ENCODE measurements around the gene ZBTB39. TPM values are rescaled to one million over a fixed set of nuclear protein-coding genes. Genes with fewer than 3 reads are reported as not detected.
A peak's percentile ranks its signal among the peaks of the same experiment; 100 is the strongest.

Gene ZBTB39
- total RNA-seq, 1 experiment from 2014 or later, result 31.2 TPM

GRCh38 chr12:56991319-56992246 is 14.8 kb downstream of the ZBTB39 start:
- no peak overlapping the region for H2BK20ac ChIP-seq (ENCODE audit: low read depth, low read length, poor library complexity, severe bottlenecking)
- H3K4me3 Mint-ChIP-seq, result no peak overlapping the region

More at GRCh38 chr12:56991319-56992246, 14.8 kb downstream of the ZBTB39 start:
- Histone ChIP-seq H3K4me2 (ENCODE audit: insufficient read depth, insufficient read length, low read length) (no peak overlapping the region), H3K23me2 (ENCODE audit: insufficient read length, low read depth, low read length, poor library complexity, severe bottlenecking) (no peaks in the 10 kb centered on the region), H3K18ac (ENCODE audit: insufficient read length, low read depth, low read length) (no peak overlapping the region), H3K14ac (ENCODE audit: insufficient read depth, low read length) (no peak overlapping the region), H4K5ac (ENCODE audit: insufficient read length, low read depth, low read length) (no peak overlapping the region), H2BK12ac (ENCODE audit: insufficient read length, low read depth, low read length) (no peak overlapping the region), H3K23ac (ENCODE audit: insufficient read length, low read depth, low read length) (no peak overlapping the region), H2BK5ac (ENCODE audit: insufficient read length, low read length) (no peak overlapping the region), H4K8ac (replicated peaks; ENCODE audit: insufficient read length, low read depth, low read length) (no peak overlapping the region), H3K4ac (ENCODE audit: low read depth, low read length) (no peak overlapping the region), H2BK120ac (ENCODE audit: low read depth, low read length, poor library complexity, severe bottlenecking) (no peak overlapping the region), H3K9ac (ENCODE audit: extremely low read depth, insufficient read length, low read length) (no peak overlapping the region), H4K91ac (ENCODE audit: insufficient read length, low read depth, low read length) (no peak overlapping the region), H4K20me1 (ENCODE audit: control insufficient read depth, insufficient read depth, insufficient read length) (no peaks in the 10 kb centered on the region), H2AK5ac (ENCODE audit: insufficient read length, low read length) (no peak overlapping the region), H3K9me3 (ENCODE audit: control insufficient read depth, low read depth, low read length) (no peaks in the 10 kb centered on the region), H2AFZ (ENCODE audit: low read length) (no peak overlapping the region), H3K27ac (ENCODE audit: insufficient read length, low read depth, low read length) (no peak overlapping the region), H3K4me1 (ENCODE audit: insufficient read depth, low read length) (peaks cover 3% of the 10 kb centered on the region; the same call in 1 of the 2 replicates), H3T11ph (ENCODE audit: low read length) (no peak overlapping the region), H2BK15ac (ENCODE audit: low read depth, low read length) (no peak overlapping the region), H3K79me2 (ENCODE audit: insufficient read depth, low read length) (no peaks in the 10 kb centered on the region), H3K27me3 (ENCODE audit: insufficient read depth, low read length) (no peaks in the 10 kb centered on the region), H3K79me1 (ENCODE audit: insufficient read depth, low read depth, low read length, poor library complexity, severe bottlenecking) (no peaks in the 10 kb centered on the region), H3K56ac (ENCODE audit: insufficient read length, low read depth, low read length) (no peak overlapping the region)
- TF ChIP-seq, protein P1, sequence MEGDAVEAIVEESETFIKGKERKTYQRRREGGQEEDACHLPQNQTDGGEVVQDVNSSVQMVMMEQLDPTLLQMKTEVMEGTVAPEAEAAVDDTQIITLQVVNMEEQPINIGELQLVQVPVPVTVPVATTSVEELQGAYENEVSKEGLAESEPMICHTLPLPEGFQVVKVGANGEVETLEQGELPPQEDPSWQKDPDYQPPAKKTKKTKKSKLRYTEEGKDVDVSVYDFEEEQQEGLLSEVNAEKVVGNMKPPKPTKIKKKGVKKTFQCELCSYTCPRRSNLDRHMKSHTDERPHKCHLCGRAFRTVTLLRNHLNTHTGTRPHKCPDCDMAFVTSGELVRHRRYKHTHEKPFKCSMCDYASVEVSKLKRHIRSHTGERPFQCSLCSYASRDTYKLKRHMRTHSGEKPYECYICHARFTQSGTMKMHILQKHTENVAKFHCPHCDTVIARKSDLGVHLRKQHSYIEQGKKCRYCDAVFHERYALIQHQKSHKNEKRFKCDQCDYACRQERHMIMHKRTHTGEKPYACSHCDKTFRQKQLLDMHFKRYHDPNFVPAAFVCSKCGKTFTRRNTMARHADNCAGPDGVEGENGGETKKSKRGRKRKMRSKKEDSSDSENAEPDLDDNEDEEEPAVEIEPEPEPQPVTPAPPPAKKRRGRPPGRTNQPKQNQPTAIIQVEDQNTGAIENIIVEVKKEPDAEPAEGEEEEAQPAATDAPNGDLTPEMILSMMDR (conservative IDR thresholded peaks at IDR 0.05), result no peak
- H3K36me3 Mint-ChIP-seq (ENCODE audit: insufficient read depth in 1 of 3, low read depth in 3 of 3), result peaks cover 0 to 10% (median 9%) of the 10 kb centered on the region in 3 experiments; a peak in 4 of 7 replicates
- H3K9me3 Mint-ChIP-seq, result no peaks in the 10 kb centered on the region; a peak in 1 of 5 replicates
- no CpG with 5 or more reads among the region's 8 CpGs for WGBS (ENCODE audit: extremely low coverage, insufficient read length, low lambda C conversion rate)
- peak; percentile 30 for DNase-seq
- peaks cover 18 to 26% of the 10 kb centered on the region in 2 experiments for H3K4me1 Mint-ChIP-seq
- no peaks in the 10 kb centered on the region for H3K27me3 Mint-ChIP-seq (ENCODE audit: low read depth)
- H3K27ac Mint-ChIP-seq, result peak overlapping the region in 1 of 3 experiments; percentile 30; a peak in 2 of 7 replicates
